Caco-2 (cell line): ENCODE results near the gene KMT2C. TPM values are rescaled to one million over a fixed set of nuclear protein-coding genes. Genes with fewer than 3 reads are reported as not detected.

Source experiments
- BruUV-seq: library from RNA; stranded (reverse); fragments of 400-500 nt; replicated peaks from 2 replicates; lab custom pipeline; 2021; lab: Mats Ljungman, UMichigan
- CTCF ChIA-PET: fragments of 300-600 bp; sonication (Branson Sonifier 250); formaldehyde crosslinking; loops from one replicate; lab custom pipeline; 2022; ENCODE audit warnings: antibody characterized with exemption; lab: Charles Lee
- POLR2A ChIA-PET: fragments of 300-600 bp; sonication (Branson Sonifier 250); formaldehyde crosslinking; loops from one replicate; lab custom pipeline; 2022; ENCODE audit warnings: antibody characterized with exemption; lab: Charles Lee
- DNase-seq, 2 experiments: peaks; one replicate each; pipeline versions ENCODE4 v3.0.0 to v3.0.0-alpha.2; 2020 to 2022
- H3K27me3 ChIP-seq: replicated peaks from 2 replicates; pipeline ENCODE4 v1.6.0; 2011; ENCODE audit warnings: low read length; ENCODE audit not compliant: control insufficient read depth, insufficient read depth
- H3K36me3 ChIP-seq: 2 replicates; pipeline ENCODE4 v1.5.1; 2011; ENCODE audit warnings: low read length; ENCODE audit not compliant: control insufficient read depth, insufficient read depth
- H3K4me1 ChIP-seq: fragments of 250-450 bp; sonication (Bioruptor Pico); 2 replicates; pipeline ENCODE4 v1.5.1; 2020; ENCODE audit warnings: mild to moderate bottlenecking
- H3K4me3 ChIP-seq: 2 replicates; pipeline ENCODE4 v1.5.1; 2011; ENCODE audit warnings: low read depth, mild to moderate bottlenecking, control low read depth, low read length
- H3K9me3 ChIP-seq: fragments of 250-450 bp; sonication (Bioruptor Pico); 2 replicates; pipeline ENCODE4 v1.5.1; 2020; ENCODE audit warnings: mild to moderate bottlenecking, moderate library complexity
- H3K27ac Mint-ChIP-seq: one replicate; pipeline ENCODE4 v1.8.0; 2022; ENCODE audit warnings: mixed read lengths; ENCODE audit not compliant: unreplicated experiment
- H3K27me3 Mint-ChIP-seq: one replicate; pipeline ENCODE4 v1.8.0; 2022; ENCODE audit warnings: mixed read lengths; ENCODE audit not compliant: insufficient read depth, unreplicated experiment
- H3K36me3 Mint-ChIP-seq: one replicate; pipeline ENCODE4 v1.8.0; 2022; ENCODE audit warnings: mild to moderate bottlenecking, mixed read lengths; ENCODE audit not compliant: insufficient read depth, unreplicated experiment
- H3K4me1 Mint-ChIP-seq: one replicate; pipeline ENCODE4 v1.8.0; 2022; ENCODE audit warnings: low read depth, mixed read lengths; ENCODE audit not compliant: unreplicated experiment
- H3K4me3 Mint-ChIP-seq: one replicate; pipeline ENCODE4 v1.8.0; 2022; ENCODE audit warnings: mild to moderate bottlenecking, moderate library complexity, mixed read lengths; ENCODE audit not compliant: unreplicated experiment
- H3K9me3 Mint-ChIP-seq: one replicate; pipeline ENCODE4 v1.8.0; 2022; ENCODE audit warnings: mixed read lengths; ENCODE audit not compliant: unreplicated experiment
- CTCF ChIP-seq, 2 experiments: fragments of 200-600 bp in 1 of 2; IDR thresholded peaks; 1 replicate in 1 of 2; 2 replicates in 1 of 2; pipeline versions ENCODE4 v1.5.1 to v1.8.0; 2011 to 2022; ENCODE audit warnings: antibody characterized with exemption in 1 of 2, control low read depth in 1 of 2, inconsistent platforms in 1 of 2, low read depth in 1 of 2, low read length in 1 of 2, mild to moderate bottlenecking in 1 of 2, moderate library complexity in 1 of 2; ENCODE audit not compliant: insufficient read depth in 1 of 2, severe bottlenecking in 1 of 2, unreplicated experiment in 1 of 2
- intact Hi-C: fragments of 100-400 bp; cut with micrococcal nuclease; formaldehyde crosslinking; loops from one replicate; pipeline ENCODE4 v1.10.0; 2022; ENCODE audit not compliant: unreplicated experiment
- total RNA-seq: library from RNA; stranded (reverse); gene quantifications from 2 replicates; pipeline ENCODE4 v1.2.3, GENCODE V29; 2022

Gene KMT2C
- total RNA-seq, 1 experiment from 2014 or later: 59.5 TPM

GRCh38 chr7:152347888-152348287 is 87.9 kb downstream of the KMT2C start:
- no peaks in the 10 kb centered on the region for H3K27me3 ChIP-seq
- POLR2A ChIA-PET: no interaction called here
- no peaks in the 10 kb centered on the region for H3K9me3 ChIP-seq
- Mint-ChIP-seq H3K4me1 (no peaks in the 10 kb centered on the region), H3K27ac (no peak overlapping the region), H3K36me3 (peaks cover 35% of the 10 kb centered on the region), H3K27me3 (no peaks in the 10 kb centered on the region), H3K9me3 (no peaks in the 10 kb centered on the region), H3K4me3 (no peak overlapping the region)
- intact Hi-C loops: loop anchor here (10.0 kb wide), 1 partner anchor 117 kb away; no protein-coding TSS in a partner anchor
- H3K4me1 ChIP-seq: no peaks in the 10 kb centered on the region; the same call in 1 of the 2 replicates
- CTCF ChIA-PET: interaction anchor here (0.7 kb wide), 1 partner anchor 1100 kb away, joined by 6 read pairs; no protein-coding TSS in a partner anchor
- no peak for DNase-seq
- BruUV-seq: no TSS peak
- H3K36me3 ChIP-seq: no peaks in the 10 kb centered on the region
- no peak overlapping the region for H3K4me3 ChIP-seq
- TF ChIP-seq CTCF (IDR thresholded peaks at IDR 0.05; ENCODE audit: insufficient read depth in 1 of 2, low read depth in 1 of 2, low read length in 1 of 2, severe bottlenecking in 1 of 2, unreplicated experiment in 1 of 2): no peak

- no peaks in the 10 kb centered on the region; the same call in 1 of the 2 replicates for H3K4me1 ChIP-seq
- Mint-ChIP-seq H3K4me3 (no peak overlapping the region), H3K27ac (no peak overlapping the region), H3K36me3 (peaks cover 17% of the 10 kb centered on the region), H3K9me3 (no peaks in the 10 kb centered on the region), H3K4me1 (peaks cover 5% of the 10 kb centered on the region), H3K27me3 (no peaks in the 10 kb centered on the region)
- no peak overlapping the region for H3K4me3 ChIP-seq
- H3K36me3 ChIP-seq: no peaks in the 10 kb centered on the region
- DNase-seq: no peak
- no peak for TF ChIP-seq CTCF (IDR thresholded peaks at IDR 0.05; ENCODE audit: insufficient read depth in 1 of 2, low read depth in 1 of 2, low read length in 1 of 2, severe bottlenecking in 1 of 2, unreplicated experiment in 1 of 2)
- ChIA-PET POLR2A (no interaction called here), CTCF (no interaction called here)
- BruUV-seq: no TSS peak
- H3K27me3 ChIP-seq: no peaks in the 10 kb centered on the region
- intact Hi-C loops: loop anchor here (5.0 to 10.0 kb wide), 2 partner anchors 48 to 121 kb away; no protein-coding TSS in a partner anchor
- no peaks in the 10 kb centered on the region for H3K9me3 ChIP-seq
Observed at GRCh38 chr7:152344253-152344652, 91.5 kb downstream of the KMT2C start.

GRCh38 chr7:152342796-152343195 is 93.0 kb downstream of the KMT2C start:
- no peak for TF ChIP-seq CTCF (IDR thresholded peaks at IDR 0.05; ENCODE audit: insufficient read depth in 1 of 2, low read depth in 1 of 2, low read length in 1 of 2, severe bottlenecking in 1 of 2, unreplicated experiment in 1 of 2)
- Mint-ChIP-seq H3K36me3 (peaks cover 17% of the 10 kb centered on the region), H3K9me3 (no peaks in the 10 kb centered on the region), H3K4me1 (peaks cover 5% of the 10 kb centered on the region), H3K4me3 (no peak overlapping the region), H3K27ac (no peak overlapping the region), H3K27me3 (no peaks in the 10 kb centered on the region)
- POLR2A ChIA-PET: interaction anchor here (0.7 kb wide), 1 partner anchor 246 kb away, joined by 3 read pairs; no protein-coding TSS in a partner anchor
- H3K27me3 ChIP-seq: no peaks in the 10 kb centered on the region
- no peaks in the 10 kb centered on the region; the same call in 1 of the 2 replicates for H3K4me1 ChIP-seq
- intact Hi-C loops: loop anchor here (5.0 to 10.0 kb wide), 2 partner anchors 50 to 122 kb away; no protein-coding TSS in a partner anchor
- DNase-seq: no peak
- no peaks in the 10 kb centered on the region for H3K9me3 ChIP-seq
- CTCF ChIA-PET: no interaction called here
- no peaks in the 10 kb centered on the region for H3K36me3 ChIP-seq
- no peak overlapping the region for H3K4me3 ChIP-seq
- BruUV-seq: no TSS peak
